NCI-H345 treated with DMSO at 0.1 percent for 48 hours (cell line): ENCODE results near the gene TSPAN3.

ENCODE experiments used
- DNase-seq: peaks from one replicate; lab custom pipeline; 2025; ENCODE audit not compliant: unreplicated experiment; lab: John Stamatoyannopoulos, UW

The TSPAN3 gene

DNA sequence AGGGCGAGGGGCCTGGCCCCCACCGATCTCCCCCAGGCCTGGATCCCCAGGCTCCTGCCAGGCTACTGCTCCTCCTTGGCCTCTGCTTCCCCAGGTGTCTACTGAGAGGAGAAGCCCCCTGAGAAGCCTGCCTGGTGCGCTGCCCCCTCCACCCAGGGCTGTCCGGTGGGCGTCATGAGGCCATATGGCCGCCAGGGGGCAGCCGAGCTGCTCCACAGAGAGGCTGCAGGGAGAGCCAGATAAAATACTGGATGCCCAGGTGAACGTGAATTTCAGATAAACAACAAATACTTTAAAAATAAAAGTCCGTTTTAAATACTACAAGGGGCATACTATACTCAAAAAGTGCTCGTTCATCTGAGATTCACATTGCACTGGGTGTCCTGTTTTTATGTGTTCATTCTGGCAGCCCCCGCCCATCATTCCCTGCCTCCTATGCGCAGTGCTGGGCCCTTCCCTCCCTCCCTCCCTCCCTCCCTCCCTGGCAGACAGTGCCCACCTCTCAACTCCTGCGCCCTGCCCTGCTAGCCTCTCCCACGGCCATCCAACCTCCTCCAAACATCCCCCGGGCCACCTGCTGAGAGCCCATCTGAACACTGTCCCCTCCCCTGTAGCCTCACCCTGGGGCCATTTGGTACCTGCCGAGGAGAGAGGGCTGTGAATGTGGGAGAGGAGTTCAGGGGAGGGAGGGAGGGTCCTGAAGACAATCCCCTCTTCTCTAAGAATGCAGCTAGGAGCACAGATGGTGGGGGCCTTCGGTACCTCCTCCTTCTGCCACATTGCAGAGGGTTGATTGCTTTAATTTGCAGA, 46.4 kb downstream of the TSPAN3 start:
- DNase-seq: no peak

DNA sequence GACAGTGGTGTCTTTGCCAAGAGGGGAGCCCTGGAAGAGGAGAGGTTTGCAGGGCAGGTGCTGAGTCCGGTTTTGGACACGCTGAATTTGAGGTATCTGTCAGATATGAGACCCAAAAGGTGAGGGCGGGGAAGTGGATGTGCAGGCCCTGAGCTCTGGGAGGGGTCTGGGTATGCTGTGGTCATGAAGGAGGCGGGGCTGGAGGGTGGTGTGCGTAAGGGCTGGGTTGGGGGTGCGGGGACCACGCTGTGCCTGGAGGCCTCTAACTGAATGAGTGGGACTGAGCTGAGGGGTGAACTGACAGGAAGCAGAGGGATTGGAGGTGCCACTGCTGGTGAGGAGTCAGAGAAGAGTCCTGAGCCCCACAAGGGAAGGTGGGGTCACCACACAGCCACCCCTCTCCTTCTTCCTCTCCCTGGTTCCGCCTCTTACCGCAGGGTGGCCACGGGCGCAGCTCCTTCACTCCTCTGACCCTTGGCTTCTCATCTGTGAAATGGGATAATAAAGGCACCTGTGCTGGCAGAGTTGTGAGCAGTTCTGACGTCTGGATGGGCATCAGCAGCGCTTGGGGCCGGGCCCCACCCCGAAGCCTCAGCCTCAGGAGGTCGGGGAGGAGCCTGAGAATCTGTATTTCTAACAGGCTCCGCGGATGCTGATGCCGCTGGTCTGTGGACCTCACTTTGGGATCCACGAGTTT, 47.2 kb downstream of the TSPAN3 start:
- DNase-seq: no peak

DNA sequence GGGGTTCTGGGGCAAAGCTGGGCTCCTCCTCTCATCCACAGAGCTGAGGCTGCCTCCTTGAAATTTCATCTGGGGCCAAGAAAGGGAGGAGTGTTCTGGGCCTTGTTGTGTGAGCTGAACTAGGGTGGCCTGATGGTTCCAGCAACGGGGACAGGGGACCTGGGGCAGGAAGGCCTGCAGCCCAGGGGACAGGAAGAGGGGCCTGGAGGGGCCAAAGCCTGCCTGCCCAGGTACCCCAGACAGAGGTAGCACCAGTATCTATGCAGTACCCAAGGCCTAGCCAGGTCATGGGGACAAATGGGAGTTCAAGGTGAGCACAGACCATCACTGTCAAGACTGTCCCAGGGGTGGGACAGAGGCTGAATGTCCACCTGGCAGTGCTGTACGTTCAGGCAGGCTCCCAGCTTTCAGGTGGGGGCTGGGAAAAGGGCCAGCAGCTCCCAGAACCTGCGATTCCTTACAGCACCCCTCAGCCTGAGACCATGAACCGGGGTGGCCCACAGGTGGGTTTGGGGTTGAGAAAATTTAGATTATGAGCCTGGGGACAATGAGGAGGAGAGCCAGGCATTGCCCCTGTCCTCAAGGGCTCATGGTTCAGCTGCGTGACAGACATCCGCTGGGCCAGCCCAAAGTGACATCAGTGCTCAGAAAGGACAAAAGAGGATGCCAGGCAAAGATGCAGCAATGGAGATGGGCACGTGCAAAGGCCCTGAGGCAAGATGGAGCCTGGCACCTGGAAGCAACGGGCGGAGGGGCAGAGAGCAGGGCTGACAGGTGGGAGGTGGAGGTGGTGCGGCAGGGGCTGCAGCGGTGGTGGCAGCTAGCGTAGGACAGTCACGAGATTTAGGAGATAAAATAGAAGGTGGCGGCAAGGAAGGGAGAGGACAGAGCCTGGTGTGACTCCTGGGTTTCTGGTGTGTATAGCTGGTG, 48.0 kb downstream of the TSPAN3 start:
- no peak for DNase-seq

DNA sequence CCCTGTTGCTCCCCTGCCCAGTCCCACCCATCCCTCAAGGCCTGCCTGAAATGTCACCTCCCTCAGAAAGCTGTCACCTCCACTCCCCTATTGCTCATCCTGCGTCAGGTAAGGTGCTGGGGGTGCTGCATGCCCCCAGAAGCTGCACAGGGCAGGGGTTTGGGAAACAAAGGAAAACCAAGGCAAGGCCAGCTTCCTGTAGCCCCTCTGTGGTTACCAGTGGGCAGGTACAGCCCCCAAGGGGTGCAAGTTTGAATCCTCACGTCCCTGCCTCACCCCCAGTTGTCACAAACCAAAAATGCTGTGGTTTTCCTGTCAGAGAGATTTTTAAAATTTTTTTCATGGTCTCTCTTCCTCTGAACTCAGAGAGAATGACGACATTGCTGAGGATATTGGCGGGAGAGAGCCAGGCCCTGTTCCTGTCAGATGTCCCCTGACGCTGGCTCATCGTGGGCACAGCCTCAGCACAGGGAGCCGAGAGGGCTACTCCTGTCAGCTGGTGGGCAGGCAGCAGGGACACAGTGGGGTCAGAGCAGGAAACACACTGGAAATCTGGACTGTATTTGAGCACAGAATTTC, 49.0 kb downstream of the TSPAN3 start:
- no peak for DNase-seq

DNA sequence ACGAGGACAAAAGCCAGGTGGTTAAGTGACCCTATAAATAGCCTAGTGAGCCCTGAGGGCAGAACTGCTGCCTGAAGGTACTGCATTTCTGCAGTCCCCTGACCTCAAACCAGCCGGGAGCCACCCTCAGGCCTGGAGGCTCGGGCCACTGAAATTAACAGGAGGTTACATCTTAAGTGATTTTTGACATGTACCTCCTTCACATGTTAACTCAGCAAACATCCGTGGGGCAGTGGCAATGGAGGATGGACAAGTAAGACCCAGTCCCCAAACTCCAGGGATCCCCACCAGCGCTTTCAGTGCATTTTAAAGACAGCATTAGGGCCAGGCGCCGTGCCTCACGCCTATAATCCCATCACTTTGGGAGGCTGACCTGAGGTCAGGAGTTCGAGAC, 49.8 kb downstream of the TSPAN3 start:
- no peak for DNase-seq

DNA sequence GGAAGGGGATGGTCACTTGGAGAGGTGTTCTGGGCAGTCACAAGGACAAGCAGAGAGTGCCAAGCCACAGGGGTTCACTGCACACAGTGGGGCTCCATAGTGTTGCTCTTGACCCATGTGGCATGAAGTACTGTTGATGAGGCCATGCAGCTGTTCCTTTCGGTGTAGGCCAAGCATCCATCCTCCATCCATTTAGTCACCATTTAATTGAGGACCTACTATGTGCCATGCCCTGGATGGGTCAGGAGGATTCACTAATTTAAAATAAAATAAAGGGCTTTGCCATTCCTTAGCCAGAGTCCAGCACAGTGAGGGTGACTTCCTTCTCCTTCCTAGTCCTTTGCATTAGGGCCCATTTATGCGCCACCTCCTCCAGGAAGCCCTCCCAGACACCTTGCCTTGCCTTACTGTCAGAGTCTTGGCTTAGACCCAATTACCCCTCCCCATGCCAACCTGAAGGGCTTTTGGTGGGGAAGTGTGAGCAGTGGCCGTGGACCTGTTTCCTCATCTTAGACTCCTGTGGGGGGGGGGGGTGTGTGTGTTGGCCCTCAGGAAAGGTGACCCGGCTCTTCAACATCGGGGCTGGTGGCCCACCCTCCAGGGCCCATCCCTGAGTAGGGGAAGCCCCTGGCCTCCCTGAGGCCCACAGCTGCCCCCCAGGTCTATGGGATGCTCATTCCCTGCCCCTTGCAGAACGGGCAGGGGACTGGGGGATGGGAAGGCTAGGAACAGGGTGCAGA, 50.4 kb downstream of the TSPAN3 start:
- DNase-seq: no peak

DNA sequence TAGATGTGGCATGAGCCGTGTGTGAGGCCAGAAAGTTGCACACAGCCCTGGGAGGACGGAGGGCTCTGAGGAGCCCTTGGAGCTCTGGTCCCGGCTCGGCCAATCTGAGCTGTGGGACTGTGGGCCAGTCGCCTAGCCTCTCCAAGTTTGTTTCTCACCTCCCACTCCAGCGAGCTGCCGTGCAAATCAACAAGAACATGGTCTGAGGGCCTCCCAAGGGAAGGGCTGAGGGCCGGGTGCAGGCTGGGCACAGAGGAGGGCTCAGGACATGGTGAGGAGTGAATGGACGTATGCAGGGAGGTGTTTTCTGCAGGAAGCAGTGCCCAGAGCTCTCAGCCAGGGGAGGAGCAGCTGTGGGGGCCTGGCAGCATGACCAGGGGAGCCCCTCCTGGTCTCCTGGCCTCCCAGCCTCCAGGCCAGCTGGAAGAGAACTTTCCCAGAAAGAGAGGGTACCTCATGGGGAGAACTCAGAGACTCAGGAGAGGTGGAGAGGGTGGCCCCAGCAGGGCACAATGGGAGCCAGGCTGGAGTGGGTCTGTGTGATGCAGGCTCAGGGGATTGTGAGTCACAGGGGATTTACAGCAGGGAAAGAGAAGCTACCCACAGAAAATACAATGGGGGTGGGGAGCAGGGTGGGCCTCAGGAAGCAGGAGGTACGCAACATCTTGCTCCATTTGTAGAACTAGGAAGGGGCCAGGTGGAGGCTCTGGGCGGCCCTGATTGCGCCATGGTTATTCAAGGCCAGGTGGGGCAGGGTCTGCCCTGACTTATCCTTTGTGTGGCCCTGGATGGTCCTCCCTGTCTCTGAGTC, 51.2 kb downstream of the TSPAN3 start:
- DNase-seq: no peak

DNA sequence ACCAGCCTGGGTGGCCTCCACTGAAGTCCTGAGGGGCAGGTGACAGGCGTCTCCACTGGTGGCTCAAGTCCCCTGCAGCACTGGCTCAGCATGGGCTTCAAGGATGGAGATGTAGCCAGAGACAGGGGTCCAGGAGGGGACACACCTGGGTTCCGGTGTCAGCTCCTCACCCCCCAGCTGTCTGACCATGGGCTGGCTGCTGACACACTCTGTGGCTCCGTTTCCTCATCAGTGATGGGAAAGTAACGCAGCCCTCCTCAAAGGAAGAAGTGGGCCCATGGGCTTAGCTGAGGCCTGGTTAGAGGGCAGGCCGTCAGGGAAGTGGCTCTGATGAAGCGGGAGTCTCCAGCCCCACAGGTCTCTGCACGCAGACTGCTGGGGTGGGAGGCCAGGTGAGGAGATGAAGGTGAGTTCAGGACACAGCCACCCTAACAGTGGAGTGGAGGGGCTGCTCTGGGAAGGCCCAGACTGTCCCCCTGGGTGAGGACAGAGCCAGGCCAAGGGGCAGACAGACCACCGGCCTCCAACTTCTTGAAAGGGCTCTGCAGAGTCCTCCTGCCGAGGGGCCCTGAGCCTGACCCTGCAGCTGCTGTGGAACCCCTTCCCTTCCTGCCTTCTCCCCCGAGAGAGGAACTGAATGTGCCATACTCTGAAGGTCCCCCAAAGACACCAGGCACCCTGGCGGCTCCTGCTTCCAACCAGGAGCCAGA, 52.0 kb downstream of the TSPAN3 start:
- DNase-seq: no peak

DNA sequence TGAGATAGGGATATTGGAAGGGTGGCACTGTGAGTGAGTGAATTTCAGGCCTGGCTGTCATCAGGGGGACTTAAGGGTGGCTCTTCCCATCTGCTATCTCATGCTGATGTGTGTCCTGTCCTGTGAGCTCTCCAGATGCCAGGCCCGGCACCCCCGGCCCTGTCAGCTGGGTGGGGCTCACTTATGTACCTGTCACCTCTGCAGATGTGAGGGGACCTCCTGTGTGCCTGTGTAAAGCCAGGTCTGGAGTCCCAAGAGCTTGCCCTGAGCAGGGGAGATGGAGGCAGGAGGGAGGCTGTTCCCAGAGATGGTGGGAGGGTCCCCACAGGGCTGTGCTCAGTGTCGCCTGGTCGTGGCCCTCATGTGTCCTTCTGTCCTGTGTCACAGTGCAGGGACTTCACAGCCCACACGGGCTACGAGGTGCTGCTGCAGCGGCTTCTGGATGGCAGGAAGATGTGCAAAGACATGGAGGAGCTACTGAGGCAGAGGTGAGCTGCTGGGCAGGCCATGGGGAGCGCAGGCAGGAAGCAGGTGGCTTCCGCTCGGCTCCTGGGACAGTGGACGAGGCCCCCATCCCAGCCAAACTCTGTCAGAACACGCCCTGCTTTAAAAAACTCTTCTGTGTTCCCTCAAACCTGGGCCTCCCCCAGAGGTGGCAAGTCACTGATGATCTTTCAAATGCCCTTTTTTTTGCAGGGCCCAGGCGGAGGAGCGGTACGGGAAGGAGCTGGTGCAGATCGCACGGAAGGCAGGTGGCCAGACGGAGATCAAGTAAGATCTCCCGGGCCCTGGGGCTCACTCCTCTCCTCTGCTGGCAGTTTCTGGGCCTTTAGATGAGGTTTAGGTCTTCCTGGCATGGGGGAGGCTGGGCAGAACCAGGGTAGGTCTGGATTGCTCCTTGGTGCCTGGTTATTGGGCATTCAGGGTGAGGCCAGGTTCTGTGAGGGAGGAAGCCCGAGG, 52.9 kb downstream of the TSPAN3 start:
- no peak for DNase-seq

DNA sequence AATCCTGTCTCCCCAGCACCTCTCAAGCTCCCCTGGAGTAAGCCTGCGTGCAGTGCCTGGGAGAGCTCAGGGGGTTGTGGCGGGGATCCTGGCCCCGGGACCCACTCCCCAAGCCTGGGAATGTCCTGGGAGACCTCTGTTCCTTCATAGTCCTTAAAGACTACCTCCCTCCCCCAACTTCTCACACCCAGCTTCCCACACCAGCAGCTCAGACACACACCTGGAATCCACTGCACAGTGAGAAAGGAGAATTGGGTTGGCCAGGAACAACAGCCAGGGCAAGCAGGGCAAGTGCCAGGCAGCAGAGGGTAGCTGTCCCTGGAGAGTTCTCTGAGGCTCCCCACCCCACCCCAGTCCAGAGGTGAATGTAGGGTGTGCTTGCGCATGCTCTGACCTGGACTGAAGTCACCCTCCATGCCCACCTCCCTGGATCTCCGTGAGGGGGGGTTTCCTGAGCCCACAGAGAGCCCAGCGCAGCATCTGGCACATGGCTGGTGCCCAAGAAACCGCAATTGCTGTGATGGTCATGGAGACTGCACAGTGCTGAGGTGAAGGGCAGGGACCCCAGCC, 53.7 kb downstream of the TSPAN3 start:
- no peak for DNase-seq

DNA sequence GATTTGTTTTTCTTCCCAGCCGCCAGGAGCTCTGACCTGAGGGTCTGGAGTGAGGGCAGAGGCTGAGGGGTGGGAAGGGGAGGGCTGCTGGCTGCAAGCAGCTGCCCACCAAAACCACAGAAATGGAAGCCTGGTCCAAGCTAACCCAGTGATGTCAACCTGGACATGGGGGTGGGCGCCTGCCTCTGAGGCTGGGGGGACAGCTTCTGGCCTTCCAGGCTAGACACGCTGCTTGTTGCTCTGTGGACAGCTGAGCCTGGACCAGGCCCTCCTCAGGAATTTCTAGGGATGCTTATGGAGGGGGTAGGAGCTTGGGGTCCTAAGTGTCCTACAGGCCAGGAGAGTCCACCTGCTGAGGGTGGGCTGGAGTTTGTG, 54.6 kb downstream of the TSPAN3 start:
- no peak for DNase-seq

DNA sequence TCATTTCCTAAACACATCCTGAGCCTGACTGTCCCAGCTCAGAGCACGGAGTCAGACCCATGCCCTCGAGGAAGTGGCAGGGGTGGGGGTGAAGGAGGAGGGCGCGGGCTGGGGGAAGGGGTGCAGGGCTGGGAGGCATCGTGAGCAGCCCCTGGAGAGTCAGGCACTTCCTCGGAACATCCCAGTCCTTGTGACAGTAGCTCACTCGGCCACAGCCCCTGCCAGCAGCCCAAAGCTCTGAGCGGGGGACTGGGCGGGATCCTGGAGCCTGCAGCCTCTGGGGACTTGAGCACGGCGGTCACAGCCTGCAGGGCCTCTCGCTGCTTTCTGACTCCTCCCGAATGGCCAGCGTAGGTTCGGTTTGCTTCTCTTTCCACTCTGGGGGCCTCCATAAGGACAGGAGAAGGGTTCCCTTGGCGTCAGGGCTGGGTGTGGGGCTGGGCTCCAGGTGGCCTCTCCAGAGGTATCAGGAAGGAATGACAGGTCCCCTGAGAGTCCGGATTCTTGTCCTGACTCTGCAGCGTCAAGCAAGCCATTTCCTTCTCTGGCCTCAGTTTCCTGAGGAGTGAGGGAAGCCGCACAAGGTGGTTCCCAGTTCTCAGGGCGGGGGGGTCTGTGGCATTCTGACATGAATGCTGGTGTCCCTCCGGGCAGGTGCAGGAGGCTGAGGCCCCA, 55.1 kb downstream of the TSPAN3 start:
- DNase-seq: no peak

DNA sequence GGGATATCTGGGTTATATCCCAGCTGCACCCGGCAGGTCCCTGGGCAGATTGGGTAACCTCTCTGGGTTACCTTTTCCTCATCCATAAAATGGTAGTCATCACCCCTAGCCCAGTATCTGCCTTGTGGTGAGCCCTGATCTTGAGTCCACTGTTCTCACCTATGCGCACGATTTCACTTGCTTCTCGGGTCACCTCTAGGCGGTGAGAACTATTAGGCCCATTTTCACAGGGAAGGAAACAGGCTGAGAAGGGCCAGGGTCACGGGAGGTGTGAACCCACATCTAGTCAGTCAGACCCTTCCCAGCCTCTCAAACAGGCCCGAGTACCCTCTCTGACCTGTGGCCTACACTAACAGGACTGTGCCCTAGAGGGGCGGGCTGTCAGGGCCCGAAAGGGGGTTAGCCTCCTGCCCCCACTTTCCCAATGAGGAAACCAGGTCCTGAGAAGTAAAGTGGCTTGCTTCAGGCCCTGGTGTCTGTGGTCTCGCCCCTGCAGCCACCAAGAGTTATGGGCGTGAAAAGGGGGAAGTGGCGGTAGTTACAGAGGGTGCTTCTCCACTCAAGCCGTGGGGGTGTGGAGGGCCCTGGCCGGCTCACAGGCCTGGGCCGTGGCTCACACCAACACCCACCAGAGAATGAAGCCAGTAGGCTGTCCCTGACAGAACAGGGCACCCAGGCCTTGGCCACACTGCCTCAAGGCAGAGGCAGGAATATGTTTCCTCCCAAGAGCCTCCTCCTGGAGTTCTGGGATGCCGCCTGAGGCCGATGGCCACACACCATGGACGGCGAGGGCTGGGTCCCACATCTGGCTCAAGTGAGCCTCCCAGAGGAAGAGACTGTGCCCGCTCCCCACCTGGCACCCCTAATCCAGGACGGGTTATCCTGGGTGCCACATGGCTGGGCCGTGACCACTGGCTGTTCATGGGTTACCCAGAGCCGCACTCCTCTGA, 56.5 kb downstream of the TSPAN3 start:
- DNase-seq: no peak

DNA sequence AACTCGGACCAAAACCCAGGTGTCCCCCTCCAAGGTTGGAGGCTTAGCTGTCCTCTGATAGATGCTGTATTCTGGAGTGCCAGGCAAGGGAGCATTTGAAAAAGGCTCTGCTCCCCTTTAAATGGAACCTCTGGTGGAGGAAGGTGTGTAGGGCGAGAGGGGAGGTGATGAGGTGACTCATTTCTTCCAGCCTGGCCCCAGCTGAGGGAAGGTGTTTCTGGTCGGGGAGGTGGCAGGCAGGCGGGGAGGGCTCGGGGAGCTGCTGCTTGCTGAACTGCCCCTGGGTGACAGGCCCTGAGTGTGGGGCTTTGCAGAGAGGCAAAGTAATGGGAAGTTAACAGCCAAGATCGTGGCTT, 57.2 kb downstream of the TSPAN3 start:
- DNase-seq: no peak

DNA sequence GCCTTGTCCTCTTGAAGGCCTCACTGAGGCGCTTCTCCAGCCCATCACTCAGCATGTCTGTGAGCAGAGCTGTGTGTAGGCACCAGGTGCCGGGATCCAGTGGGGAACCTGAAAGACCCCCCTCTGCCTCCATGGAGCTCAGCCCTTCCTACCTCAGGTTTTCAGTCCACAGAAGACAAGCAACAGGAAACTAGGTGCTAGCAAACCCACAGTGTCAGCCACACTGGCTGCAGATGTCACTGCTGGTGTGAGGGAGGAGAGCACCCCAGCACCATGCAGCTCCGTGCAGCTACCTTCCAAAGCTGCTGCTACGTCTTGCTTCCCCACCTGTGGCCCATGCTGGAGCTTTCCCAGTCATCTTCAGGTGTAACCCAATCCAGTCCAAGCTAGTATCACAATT, 58.0 kb downstream of the TSPAN3 start:
- DNase-seq: no peak

DNA sequence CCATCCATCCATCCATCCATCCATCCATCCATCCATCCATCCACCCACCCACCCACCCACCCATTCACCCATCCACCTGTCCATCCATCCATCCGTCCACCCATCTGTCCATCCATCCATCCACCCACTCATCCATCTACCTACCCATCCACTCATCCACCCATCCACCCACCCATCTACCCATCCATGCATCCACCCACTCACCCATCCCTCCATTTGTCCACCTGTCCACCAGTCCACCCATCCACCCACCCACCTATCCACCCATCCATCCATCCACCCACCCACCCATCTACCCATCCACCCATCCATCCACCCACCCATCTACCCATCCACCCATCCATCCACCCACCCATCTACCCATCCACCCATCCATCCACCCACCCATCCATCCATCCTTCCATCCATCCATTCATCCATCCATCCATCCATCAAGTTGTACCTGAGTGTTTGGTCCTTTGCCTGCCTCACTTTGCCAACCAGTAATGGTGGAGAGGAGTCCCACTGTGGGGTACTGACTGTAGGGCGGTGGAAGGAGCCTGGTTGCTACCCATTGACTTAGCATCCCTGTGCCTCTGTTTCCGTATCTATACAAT, 58.7 kb downstream of the TSPAN3 start:
- no peak for DNase-seq
